DMS114 treated with DMSO at 0.1 percent for 48 hours (cell line): ENCODE measurements around the gene GHRHR.

Experiments used
- DNase-seq: peaks from one replicate; lab custom pipeline; 2025; ENCODE audit not compliant: unreplicated experiment; lab: John Stamatoyannopoulos, UW

GHRHR gene

DNA sequence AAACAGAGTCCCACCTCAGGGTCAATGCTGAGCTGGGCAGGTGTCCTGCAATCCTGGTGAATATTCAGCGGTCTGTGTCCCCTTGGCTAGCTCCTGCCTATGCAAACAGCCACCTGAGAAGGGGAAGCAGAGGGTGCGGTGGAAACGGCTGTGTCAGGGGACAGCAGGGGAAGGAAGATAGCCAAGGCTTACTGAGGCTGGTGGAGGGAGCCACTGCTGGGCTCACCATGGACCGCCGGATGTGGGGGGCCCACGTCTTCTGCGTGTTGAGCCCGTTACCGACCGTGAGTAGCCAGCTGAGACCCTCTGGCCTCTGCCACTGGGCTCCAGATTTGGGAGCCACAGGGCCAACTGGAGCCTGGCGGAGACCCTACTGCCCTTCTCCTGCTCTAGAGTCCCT, at the start of gene GHRHR:
TSS of gene GHRHR (plus strand) at position 112 of the 400 bp plus-strand sequence. CDS start at position 228, 116 bp downstream.
- no peak for DNase-seq

DNA sequence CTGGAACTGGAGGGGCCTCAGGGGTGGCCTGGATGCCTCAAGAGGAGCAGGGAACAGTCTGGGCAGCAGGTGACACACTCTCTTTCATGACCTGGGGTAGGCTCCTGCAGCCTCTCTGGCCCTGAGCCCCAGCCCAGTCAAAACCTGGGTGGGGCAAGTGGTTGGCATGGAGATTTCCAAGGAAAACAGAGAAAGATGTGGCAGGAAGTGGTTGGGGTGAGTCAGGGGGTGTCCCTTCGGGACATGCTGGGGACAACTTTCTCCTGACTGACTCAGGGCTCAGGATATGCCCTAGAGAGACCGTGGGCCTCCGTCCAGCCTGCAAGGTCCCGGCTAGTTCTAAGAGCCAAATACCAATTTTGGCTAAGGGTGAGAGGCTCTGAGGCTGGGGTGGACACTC, 49.2 kb upstream of the GHRHR start:
- no peak for DNase-seq

- DNase-seq = no peak
These were observed 48.6 kb upstream of the GHRHR start for GRCh38 chr7:30915005-30915601.

DNA sequence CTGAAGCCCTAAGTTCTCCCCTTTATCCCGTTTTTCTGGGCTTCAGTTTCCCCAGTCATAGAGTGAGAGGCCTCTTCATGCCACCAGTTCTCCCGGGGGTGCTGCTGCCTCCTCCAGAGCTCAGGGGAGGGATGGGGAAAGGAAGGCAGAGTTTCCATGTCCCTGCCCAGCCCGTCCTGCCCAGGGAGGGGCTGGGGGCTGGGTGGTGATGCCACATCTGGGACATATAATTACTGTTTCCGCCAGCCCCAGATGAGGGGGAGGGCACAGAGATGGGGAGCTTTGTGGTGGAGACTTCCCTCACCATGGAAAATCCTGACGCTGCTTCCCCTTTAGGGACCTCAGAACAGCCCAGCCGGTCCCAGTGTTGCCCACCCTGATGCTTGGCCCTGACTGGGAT, 48.0 kb upstream of the GHRHR start:
- no peak for DNase-seq

DNA sequence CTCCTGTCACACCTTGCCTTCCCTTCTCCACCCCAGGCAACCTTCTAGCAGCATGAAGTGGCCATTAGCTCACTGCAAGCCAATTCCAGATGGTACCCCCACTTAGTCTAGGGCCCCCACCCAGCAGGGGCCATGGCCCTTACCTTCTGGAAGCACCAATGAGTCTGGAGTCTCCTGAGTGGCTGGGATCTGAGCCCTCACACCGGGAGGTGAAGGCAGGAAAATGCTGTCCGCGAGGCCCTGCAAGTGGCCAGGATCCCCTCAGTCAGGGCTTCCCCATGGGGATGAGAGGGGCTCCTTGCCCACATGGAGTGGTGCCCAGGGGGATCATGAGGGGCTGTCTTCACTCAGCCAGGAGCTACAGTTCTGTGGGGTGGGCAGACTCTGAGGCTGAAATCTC, 47.5 kb upstream of the GHRHR start:
- no peak for DNase-seq

GRCh38 chr7:30916767-30917166, 47.0 kb upstream of the GHRHR start:
- no peak for DNase-seq

- no peak for DNase-seq
These were observed 46.4 kb upstream of the GHRHR start for GRCh38 chr7:30917216-30917893.

- no peak for DNase-seq
These were observed 45.1 kb upstream of the GHRHR start for GRCh38 chr7:30918676-30919075.

DNA sequence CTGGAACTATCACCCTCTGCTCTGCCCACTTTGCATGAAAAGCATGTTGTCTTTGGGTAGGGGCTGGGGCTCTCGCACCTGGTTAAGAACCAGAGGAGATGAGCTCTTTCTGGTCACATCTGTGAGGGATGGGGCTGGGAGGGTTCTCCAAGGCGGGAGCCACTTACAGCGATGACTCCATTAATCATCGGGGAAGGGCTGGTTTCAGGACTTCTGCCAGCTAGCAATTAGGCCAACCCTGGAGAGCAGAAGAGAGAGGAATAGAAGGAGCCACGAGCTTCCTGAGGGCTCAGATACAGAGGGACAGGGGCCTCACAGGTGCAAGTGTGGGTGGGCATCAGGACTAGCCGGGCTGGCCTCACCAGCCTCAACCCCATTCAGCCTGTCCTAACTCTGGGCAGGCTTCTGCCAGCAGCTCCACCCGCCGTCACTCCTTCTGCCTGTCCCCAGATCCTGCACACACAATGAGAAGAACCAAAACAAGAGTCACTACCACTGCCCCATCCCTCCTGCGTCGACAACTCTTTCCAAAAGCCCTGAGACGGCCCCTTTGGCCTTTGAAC, 43.7 kb upstream of the GHRHR start:
- DNase-seq = no peak

- DNase-seq = no peak
These were observed 42.9 kb upstream of the GHRHR start for GRCh38 chr7:30920584-30921539.

GRCh38 chr7:30921540-30922401, 42.0 kb upstream of the GHRHR start:
- DNase-seq = no peak

DNA sequence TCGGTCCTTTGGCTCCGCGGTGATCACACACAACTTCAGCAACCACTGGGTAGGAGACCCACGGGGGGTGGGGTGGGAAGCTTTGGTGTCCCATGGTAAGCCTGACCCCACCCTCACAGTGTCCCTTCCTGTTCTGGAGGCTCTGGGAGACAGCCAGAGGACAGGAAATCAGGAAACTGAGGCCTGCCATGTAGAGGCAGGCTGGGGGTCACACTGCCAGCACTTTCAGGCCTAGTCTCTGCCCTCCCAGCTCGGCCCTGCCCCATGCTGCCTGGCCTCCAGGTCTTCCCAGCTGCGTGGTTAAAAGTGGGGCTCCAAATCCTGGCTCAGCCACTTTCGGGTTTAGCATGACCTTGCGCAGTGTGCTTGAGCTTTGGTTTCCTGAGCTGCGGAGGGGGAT, 41.2 kb upstream of the GHRHR start:
- no peak for DNase-seq

- no peak for DNase-seq
These were observed 40.6 kb upstream of the GHRHR start for GRCh38 chr7:30923009-30923773.

DNA sequence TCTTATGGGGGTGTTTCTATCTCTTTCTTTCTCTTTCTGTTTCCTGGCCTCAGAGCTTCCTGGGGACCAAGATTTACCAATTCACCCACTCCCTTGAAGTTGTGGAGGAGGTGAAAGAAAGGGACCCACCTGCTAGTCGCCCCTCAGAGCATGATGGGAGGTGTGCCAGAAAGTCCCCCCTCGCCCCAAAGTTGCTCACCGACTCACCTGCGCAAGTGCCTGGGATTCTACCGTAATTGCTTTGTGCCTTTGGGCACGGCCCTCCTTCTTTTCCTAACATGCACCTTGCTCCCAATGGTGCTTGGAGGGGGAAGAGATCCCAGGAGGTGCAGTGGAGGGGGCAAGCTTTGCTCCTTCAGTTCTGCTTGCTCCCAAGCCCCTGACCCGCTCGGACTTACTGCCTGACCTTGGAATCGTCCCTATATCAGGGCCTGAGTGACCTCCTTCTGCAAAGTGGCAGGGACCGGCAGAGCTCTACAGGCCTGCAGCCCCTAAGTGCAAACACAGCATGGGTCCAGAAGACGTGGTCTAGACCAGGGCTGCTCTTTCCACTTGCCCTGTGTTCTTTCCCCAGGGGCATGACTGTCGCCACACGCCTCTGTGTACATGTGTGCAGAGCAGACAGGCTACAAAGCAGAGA, 39.9 kb upstream of the GHRHR start:
- no peak for DNase-seq

DNA sequence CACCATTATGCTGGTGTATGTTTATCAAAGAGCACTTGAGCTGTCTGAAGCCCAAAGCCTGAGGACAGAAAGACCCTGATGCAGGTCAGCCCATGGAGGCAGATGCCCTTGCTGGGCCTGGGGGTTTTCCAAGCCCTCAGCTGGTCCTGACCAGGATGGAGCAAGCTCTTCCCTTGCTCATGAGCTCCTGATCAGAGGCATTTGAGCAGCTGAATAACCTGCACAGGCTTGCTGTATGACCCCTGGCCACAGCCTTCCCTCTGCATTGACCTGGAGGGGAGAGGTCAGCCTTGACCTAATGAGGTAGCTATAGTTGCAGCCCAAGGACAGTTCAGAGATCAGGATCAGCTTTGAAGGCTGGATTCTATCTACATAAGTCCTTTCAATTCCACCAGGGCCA, 39.1 kb upstream of the GHRHR start:
- no peak for DNase-seq

DNA sequence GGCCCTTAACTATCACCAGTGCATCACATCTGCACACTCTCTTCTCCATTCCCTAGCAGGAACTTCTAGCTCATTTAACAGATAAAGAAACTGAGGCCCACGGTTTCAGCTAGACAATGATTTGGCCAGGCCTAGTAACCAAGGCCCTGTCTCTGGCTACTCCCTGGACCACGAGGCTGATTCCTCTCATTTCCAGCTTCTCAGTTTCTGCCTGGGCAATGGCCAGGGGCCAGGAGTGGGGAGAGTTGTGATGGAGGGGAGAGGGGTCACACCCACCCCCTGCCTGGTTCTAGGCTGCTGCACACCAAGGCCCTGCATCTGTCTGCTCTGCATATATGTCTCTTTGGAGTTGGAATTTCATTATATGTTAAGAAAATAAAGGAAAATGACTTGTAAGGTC, 38.6 kb upstream of the GHRHR start:
- DNase-seq = no peak

DNA sequence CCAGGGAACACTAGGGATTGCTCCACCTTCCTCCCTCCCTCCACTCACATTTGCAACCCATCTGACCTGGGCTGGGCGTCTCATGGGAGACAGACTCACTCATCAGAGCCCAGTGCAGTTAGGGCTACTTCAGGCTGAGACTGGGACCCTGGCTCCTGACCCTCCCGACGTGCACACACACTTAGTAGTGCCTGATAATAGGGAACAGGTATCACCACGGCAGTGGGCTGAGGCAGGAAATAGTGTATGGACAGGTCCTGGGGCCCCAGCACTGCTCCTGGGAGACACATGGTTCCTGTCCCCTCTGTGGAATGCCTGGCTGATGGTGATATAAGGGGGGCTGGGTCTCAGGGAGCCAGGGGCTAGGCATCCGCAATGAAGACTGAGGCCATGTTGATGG, 37.8 kb upstream of the GHRHR start:
- DNase-seq = no peak

DNA sequence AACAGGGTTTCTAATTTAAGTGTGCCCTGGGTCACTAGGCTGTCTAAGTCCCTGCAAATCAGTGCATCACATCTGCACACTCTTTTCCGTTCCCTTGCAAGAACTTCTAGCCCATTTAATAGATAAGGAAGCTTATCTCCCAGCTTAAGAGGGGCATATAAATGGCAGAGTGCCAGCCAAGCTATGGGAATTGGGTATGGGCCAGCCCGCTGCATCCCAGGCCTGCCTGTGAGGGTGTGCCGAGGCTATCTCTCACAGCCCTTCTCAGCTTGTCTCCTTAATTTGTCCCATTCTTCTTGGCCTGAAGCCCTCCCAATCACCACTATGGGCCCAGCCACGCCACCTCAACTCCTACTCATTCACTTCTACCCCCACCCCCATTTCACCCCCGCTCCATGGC, 37.4 kb upstream of the GHRHR start:
- DNase-seq = no peak

DNA sequence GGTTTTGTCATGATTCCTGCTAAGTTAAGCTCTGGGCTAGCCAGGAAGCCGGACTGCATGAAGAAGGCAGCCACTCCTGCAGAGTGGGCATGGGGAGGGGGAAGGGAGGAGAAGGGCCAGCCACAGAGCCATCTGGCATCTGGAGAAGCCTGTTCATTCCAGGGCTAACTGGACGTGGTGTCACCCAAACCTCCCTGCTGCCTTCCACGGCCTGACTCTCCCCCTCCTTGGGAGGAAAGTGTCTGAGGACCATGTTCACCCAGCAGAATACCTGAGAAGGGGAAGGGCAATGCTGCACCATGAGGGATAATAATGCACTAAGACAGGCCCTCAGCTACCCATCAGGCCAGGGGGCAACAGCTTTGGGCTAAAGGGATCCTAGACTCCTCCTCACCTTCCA, 36.7 kb upstream of the GHRHR start:
- DNase-seq = no peak
